HCT116 (cell line): ENCODE results near the gene FAAH2. TPM values are rescaled to one million over a fixed set of nuclear protein-coding genes. Genes with fewer than 3 reads are reported as not detected.

ENCODE experiments used
- ATAC-seq: fragments of 200-7000 bp; cut with Tn5 transposase; 2 replicates; pipeline ENCODE4 v1.9.1; 2020; ENCODE audit warnings: mild to moderate bottlenecking, moderate library complexity
- BruUV-seq: library from RNA; stranded (reverse); fragments of 400-500 nt; replicated peaks from 2 replicates; lab custom pipeline; 2021; lab: Mats Ljungman, UMichigan
- CTCF ChIA-PET: fragments of 300-600 bp; sonication (Branson Sonifier 250); formaldehyde crosslinking; loops from one replicate; lab custom pipeline; 2021; ENCODE audit warnings: antibody characterized with exemption; lab: Charles Lee
- POLR2A ChIA-PET: fragments of 300-600, 350-600 bp; sonication (Branson Sonifier 250); formaldehyde crosslinking; loops from one replicate; lab custom pipeline; 2021; ENCODE audit warnings: antibody characterized with exemption; lab: Charles Lee
- RAD21 ChIA-PET, 2 experiments: fragments of 300-600 bp; sonication (Branson Sonifier 250); formaldehyde crosslinking; loops; one replicate each; lab custom pipeline; 2023; ENCODE audit warnings: low total read pairs in 2 of 2; ENCODE audit not compliant: uncharacterized antibody in 2 of 2, unreplicated experiment in 2 of 2, low non-redundant PET in 1 of 2; lab: Charles Lee
- DNase-seq: peaks from one replicate; pipeline ENCODE4 v3.0.0-alpha.2; 2010; ENCODE audit warnings: low read depth, low spot score
- H2AFZ ChIP-seq: fragments of 200-600 bp; shearing (Covaris generic), sonication (generic); 2 replicates; pipeline ENCODE4 v1.6.1; 2017; ENCODE audit warnings: low read depth, mixed run types, mixed read lengths, antibody characterized with exemption, low read length; ENCODE audit not compliant: poor library complexity, severe bottlenecking
- H3K27ac ChIP-seq: 2 replicates; pipeline ENCODE4 v1.5.1; 2012; ENCODE audit warnings: low read depth, low read length
- H3K27me3 ChIP-seq: fragments of 200-600 bp; sonication (generic); 2 replicates; pipeline ENCODE4 v1.6.1; 2016; ENCODE audit warnings: mixed run types, low read length, mixed read lengths; ENCODE audit not compliant: insufficient read depth
- H3K36me3 ChIP-seq, 2 experiments: fragments of 200-500 bp in 1 of 2; fragments of 200-600 bp in 1 of 2; sonication (Bioruptor generic) in 1 of 2; sonication (generic) in 1 of 2; 2 replicates each; pipeline versions ENCODE4 v1.5.1 to v1.6.1; 2014 to 2016; ENCODE audit warnings: low read length in 2 of 2, inconsistent platforms in 1 of 2, mixed read lengths in 1 of 2, mixed run types in 1 of 2; ENCODE audit not compliant: insufficient read depth in 2 of 2, control insufficient read depth in 1 of 2
- H3K4me1 ChIP-seq, 2 experiments: fragments of 200-600 bp in 1 of 2; sonication (generic) in 1 of 2; 2 replicates each; pipeline versions ENCODE4 v1.5.1 to v1.6.1; 2012 to 2017; ENCODE audit warnings: low read length in 2 of 2, inconsistent platforms in 1 of 2, mild to moderate bottlenecking in 1 of 2, mixed read lengths in 1 of 2, mixed run types in 1 of 2, moderate library complexity in 1 of 2; ENCODE audit not compliant: insufficient read depth in 2 of 2, control insufficient read depth in 1 of 2
- H3K4me2 ChIP-seq: fragments of 200-600 bp; sonication (generic); 2 replicates; pipeline ENCODE4 v1.6.1; 2017; ENCODE audit warnings: mixed run types, low read length, mixed read lengths
- H3K4me3 ChIP-seq, 2 experiments: fragments of 200-600 bp in 1 of 2; sonication (generic) in 1 of 2; replicated peaks in 1 of 2; 2 replicates each; pipeline ENCODE4 v1.5.1; 2011 to 2016; ENCODE audit warnings: low read length in 2 of 2, control low read depth in 1 of 2, low read depth in 1 of 2, mild to moderate bottlenecking in 1 of 2, mixed read lengths in 1 of 2, mixed run types in 1 of 2
- H3K79me2 ChIP-seq: fragments of 200-600 bp; sonication (generic); 2 replicates; pipeline ENCODE4 v1.6.1; 2017; ENCODE audit warnings: mild to moderate bottlenecking, mixed run types, low read length, moderate library complexity, mixed read lengths; ENCODE audit not compliant: insufficient read depth
- H3K9ac ChIP-seq: fragments of 200-600 bp; sonication (generic); 2 replicates; pipeline ENCODE4 v1.6.1; 2016; ENCODE audit warnings: low read length, mixed read lengths
- H3K9me2 ChIP-seq: fragments of 200-600 bp; sonication (generic), shearing (Covaris generic); 2 replicates; pipeline ENCODE4 v1.6.1; 2017; ENCODE audit warnings: mixed run types, mild to moderate bottlenecking, moderate library complexity; ENCODE audit not compliant: insufficient read depth
- H3K9me3 ChIP-seq, 2 experiments: fragments of 200-500 bp in 1 of 2; fragments of 200-600 bp in 1 of 2; sonication (Bioruptor generic) in 1 of 2; sonication (generic) in 1 of 2; 2 replicates each; pipeline ENCODE4 v1.6.1; 2014 to 2017; ENCODE audit warnings: low read length in 2 of 2, mixed read lengths in 2 of 2, inconsistent platforms in 1 of 2, low read depth in 1 of 2, mild to moderate bottlenecking in 1 of 2, mixed run types in 1 of 2, moderate library complexity in 1 of 2; ENCODE audit not compliant: control insufficient read depth in 1 of 2, insufficient read depth in 1 of 2
- H4K20me1 ChIP-seq: fragments of 200-600 bp; sonication (generic), shearing (Covaris generic); 2 replicates; pipeline ENCODE4 v1.6.1; 2017; ENCODE audit warnings: mixed run types, mild to moderate bottlenecking, moderate library complexity; ENCODE audit not compliant: insufficient read depth
- ATF3 ChIP-seq: IDR thresholded peaks from 2 replicates; pipeline ENCODE4 v1.6.1; 2012
- CBX3 ChIP-seq: IDR thresholded peaks from 2 replicates; pipeline ENCODE4 v1.6.1; 2012; ENCODE audit warnings: low read depth
- CEBPB ChIP-seq: IDR thresholded peaks from 2 replicates; pipeline ENCODE4 v1.6.1; 2012; ENCODE audit warnings: low read depth
- CTCF ChIP-seq, 3 experiments: fragments of 200-600 bp in 1 of 3; sonication (generic) in 1 of 3; IDR thresholded peaks in 2 of 3; conservative IDR thresholded peaks in 1 of 3; 2 replicates each; pipeline ENCODE4 v1.5.1; 2012 to 2017; ENCODE audit warnings: low read depth in 2 of 3, low read length in 2 of 3, antibody characterized with exemption in 1 of 3, borderline replicate concordance in 1 of 3, control low read depth in 1 of 3, mild to moderate bottlenecking in 1 of 3, mixed read lengths in 1 of 3, mixed run types in 1 of 3, moderate library complexity in 1 of 3; ENCODE audit not compliant: insufficient read depth in 1 of 3
- EGR1 ChIP-seq: IDR thresholded peaks from 2 replicates; pipeline ENCODE4 v1.6.1; 2012; ENCODE audit warnings: low read depth
- ELF1 ChIP-seq: IDR thresholded peaks from 2 replicates; pipeline ENCODE4 v1.6.1; 2012; ENCODE audit warnings: low read depth, borderline replicate concordance
- EZH2 ChIP-seq: fragments of 200-600 bp; sonication (generic); IDR thresholded peaks from 2 replicates; pipeline ENCODE4 v1.6.1; 2017; ENCODE audit warnings: antibody characterized with exemption, mixed run types
- EZH2phosphoT487 ChIP-seq: fragments of 200-600 bp; IDR thresholded peaks from 2 replicates; pipeline ENCODE4 v1.6.1; 2018; ENCODE audit warnings: antibody characterized with exemption, borderline replicate concordance
- FOSL1 ChIP-seq: IDR thresholded peaks from 2 replicates; pipeline ENCODE4 v1.6.1; 2012; ENCODE audit warnings: low read depth
- JUND ChIP-seq: IDR thresholded peaks from 2 replicates; pipeline ENCODE4 v1.6.1; 2012
- POLR2AphosphoS5 ChIP-seq: IDR thresholded peaks from 2 replicates; pipeline ENCODE4 v1.6.1; 2011; ENCODE audit warnings: mild to moderate bottlenecking, low read depth, low read length, moderate library complexity
- REST ChIP-seq: IDR thresholded peaks from 2 replicates; pipeline ENCODE4 v1.6.1; 2012; ENCODE audit warnings: low read depth
- SIN3A ChIP-seq: IDR thresholded peaks from 2 replicates; pipeline ENCODE4 v1.6.1; 2012; ENCODE audit warnings: low read depth
- YY1 ChIP-seq: IDR thresholded peaks from 2 replicates; pipeline ENCODE4 v1.6.1; 2011; ENCODE audit warnings: low read length, low read depth, moderate library complexity, mild to moderate bottlenecking; ENCODE audit not compliant: insufficient replicate concordance; ENCODE audit errors: extremely low read depth
- ZNF274 ChIP-seq: fragments of 200-500 bp; sonication (Bioruptor generic); IDR thresholded peaks from 2 replicates; pipeline ENCODE4 v1.6.1; 2014; ENCODE audit warnings: mild to moderate bottlenecking, low read depth, low read length, inconsistent platforms
- intact Hi-C: fragments of 100-400 bp; cut with micrococcal nuclease; formaldehyde crosslinking; loops from 2 replicates; pipeline ENCODE4 v1.10.0; 2022
- total RNA-seq: library from RNA; stranded (reverse); gene quantifications from one replicate; pipeline ENCODE4 v1.2.1, GENCODE V29; 2021; ENCODE audit not compliant: unreplicated experiment

Gene FAAH2
- total RNA-seq, 1 experiment from 2014 or later: 6.1 TPM

GRCh38 chrX:57285001-57285400 lies 1.5 kb upstream of the FAAH2 start (continued):
- TF ChIP-seq POLR2AphosphoS5: no peak
- no peak for TF ChIP-seq SIN3A
- TF ChIP-seq REST: no peak

- ChIA-PET RAD21 (no interaction called here), POLR2A (no interaction called here), CTCF (no interaction called here)
- no TSS peak for BruUV-seq
- H3K9me3 ChIP-seq: no peaks in the 10 kb centered on the region
- intact Hi-C loops: loop anchor here (10.0 kb wide), 2 partner anchors 284 to 286 kb away; no protein-coding TSS in a partner anchor
- DNase-seq (no peak), ATAC-seq (no peak)
- peaks cover 0 to 6% of the 10 kb centered on the region in 2 experiments; a peak in 3 of 4 replicates for H3K4me1 ChIP-seq
- no peaks in the 10 kb centered on the region for H4K20me1 ChIP-seq
- H3K27ac ChIP-seq: no peak overlapping the region
- H3K9me2 ChIP-seq: no peaks in the 10 kb centered on the region
- no peak overlapping the region for H3K4me2 ChIP-seq
- no peak overlapping the region for H2AFZ ChIP-seq
- H3K79me2 ChIP-seq: no peaks in the 10 kb centered on the region
- no peak overlapping the region for H3K4me3 ChIP-seq
- no peaks in the 10 kb centered on the region for H3K27me3 ChIP-seq
- TF ChIP-seq EZH2 (no peak), CTCF (IDR thresholded peaks at IDR 0.05 in 2 of 3, conservative IDR thresholded peaks at IDR 0.05 in 1 of 3; ENCODE audit: borderline replicate concordance in 1 of 3, insufficient read depth in 1 of 3, low read depth in 2 of 3, low read length in 2 of 3) (no peak), ELF1 (no peak), FOSL1 (no peak), YY1 (no peak), ATF3 (no peak), EGR1 (no peak), SIN3A (no peak), CBX3 (no peak), ZNF274 (no peak), EZH2phosphoT487 (no peak), CEBPB (no peak), JUND (no peak)
- H3K9ac ChIP-seq: no peak overlapping the region
- no peaks in the 10 kb centered on the region for H3K36me3 ChIP-seq
These were observed 2.6 kb downstream of the FAAH2 start for GRCh38 chrX:57289089-57289488.
